OCI-LY1 (cell line): Measurements from ENCODE around the gene YBX3.

ENCODE experiments used
- CTCF ChIP-seq: fragments of 200-600 bp; sonication (generic), shearing (Covaris generic); IDR thresholded peaks from 2 replicates; pipeline ENCODE4 v1.5.1; 2017; ENCODE audit warnings: mild to moderate bottlenecking, antibody characterized with exemption, low read length, moderate library complexity, mixed read lengths
- EZH2 ChIP-seq: fragments of 200-600 bp; sonication (generic), shearing (Covaris generic); IDR thresholded peaks from 2 replicates; pipeline ENCODE4 v1.8.0; 2017; ENCODE audit warnings: borderline replicate concordance, mixed run types, mild to moderate bottlenecking, antibody characterized with exemption, low read length, moderate library complexity, mixed read lengths

GRCh38 chr12:10750385-10750727, 27.2 kb upstream of the YBX3 start:
- no peak for TF ChIP-seq CTCF
- TF ChIP-seq EZH2: no peak
